Calu3 (cell line): ENCODE data around the gene ZNF90. TPM values are rescaled to one million over a fixed set of nuclear protein-coding genes. Genes with fewer than 3 reads are reported as not detected.
A peak's percentile ranks its signal among the peaks of the same experiment; 100 is the strongest.
"Not testable (repeated sequence)": the region's sequence is repeated elsewhere in the genome, so short reads cannot be mapped to it uniquely, and the experiment has no call there.

ENCODE experiments used
- BruUV-seq: library from RNA; stranded (reverse); fragments of 400-500 nt; replicated peaks from 2 replicates; lab custom pipeline; 2021; lab: Mats Ljungman, UMichigan
- CTCF ChIA-PET: fragments of 300-600 bp; sonication (Branson Sonifier 250); formaldehyde crosslinking; loops from one replicate; lab custom pipeline; 2022; ENCODE audit warnings: antibody characterized with exemption; lab: Charles Lee
- DNase-seq: peaks from one replicate; pipeline ENCODE4 v3.0.0; 2022
- H3K27ac Mint-ChIP-seq: one replicate; pipeline ENCODE4 v1.8.0; 2022; ENCODE audit warnings: mixed read lengths; ENCODE audit not compliant: unreplicated experiment
- H3K27me3 Mint-ChIP-seq: one replicate; pipeline ENCODE4 v1.8.0; 2022; ENCODE audit warnings: mixed read lengths; ENCODE audit not compliant: unreplicated experiment
- H3K36me3 Mint-ChIP-seq: one replicate; pipeline ENCODE4 v1.8.0; 2022; ENCODE audit warnings: mild to moderate bottlenecking, moderate library complexity, mixed read lengths; ENCODE audit not compliant: insufficient read depth, unreplicated experiment
- H3K4me1 Mint-ChIP-seq: one replicate; pipeline ENCODE4 v1.8.0; 2022; ENCODE audit warnings: mild to moderate bottlenecking, low read depth, mixed read lengths; ENCODE audit not compliant: unreplicated experiment
- H3K4me3 Mint-ChIP-seq: one replicate; pipeline ENCODE4 v1.8.0; 2022; ENCODE audit warnings: mild to moderate bottlenecking, low read depth, moderate library complexity, mixed read lengths; ENCODE audit not compliant: unreplicated experiment
- H3K9me3 Mint-ChIP-seq: one replicate; pipeline ENCODE4 v1.8.0; 2022; ENCODE audit warnings: low read depth, mixed read lengths; ENCODE audit not compliant: unreplicated experiment
- intact Hi-C: fragments of 100-400 bp; cut with micrococcal nuclease; formaldehyde crosslinking; loops from one replicate; pipeline ENCODE4 v1.10.0; 2022; ENCODE audit not compliant: unreplicated experiment
- total RNA-seq: library from RNA; stranded (reverse); gene quantifications from 2 replicates; pipeline ENCODE4 v1.2.3, GENCODE V29; 2022
- TF ChIP-seq, protein P1 (sequence below): fragments of 200-600 bp; IDR thresholded peaks from one replicate; pipeline ENCODE4 v1.8.0; 2022; ENCODE audit warnings: antibody characterized with exemption; ENCODE audit not compliant: unreplicated experiment

Gene ZNF90
- total RNA-seq, 1 experiment from 2014 or later, result 5.3 TPM

DNA sequence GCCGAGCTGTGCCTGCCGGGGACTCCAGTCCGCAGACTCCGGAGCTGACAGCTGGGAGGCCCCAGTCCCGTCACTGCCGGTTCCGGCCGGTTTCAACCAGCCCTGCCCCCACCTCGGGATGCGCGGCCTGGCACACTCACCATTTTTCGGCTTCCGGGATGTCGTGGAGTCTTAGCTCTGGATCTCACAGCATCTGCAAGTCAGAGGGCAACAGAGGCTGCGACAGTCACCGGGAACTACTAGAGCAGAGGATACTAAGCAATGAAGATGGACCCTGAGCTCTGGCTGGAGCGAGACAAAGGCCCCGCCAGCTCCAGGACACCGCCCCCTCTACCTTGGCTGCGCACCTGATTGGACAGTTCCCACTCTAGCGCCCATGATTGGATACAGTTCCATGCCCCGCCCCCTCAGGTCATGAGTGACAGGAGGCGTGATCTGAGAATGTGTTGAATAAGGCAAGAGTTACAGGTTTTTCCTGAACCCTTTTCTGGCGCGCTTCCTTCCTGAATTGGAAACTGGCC is 38.5 kb upstream of the ZNF90 start, which contains the start of gene ZNF682:
ZNF682 (minus strand) TSS at position 303 of the 521 bp plus-strand sequence; CDS start at position 143, 160 bp downstream.
- peak within 1 kb of the TSS; percentile 47 for H3K4me3 Mint-ChIP-seq
- intact Hi-C loops, result no loop called here
- no peaks in the 10 kb centered on the region for H3K27me3 Mint-ChIP-seq
- CTCF ChIA-PET, result no interaction called here
- no peaks in the 10 kb centered on the region for H3K4me1 Mint-ChIP-seq
- no peaks in the 10 kb centered on the region for H3K36me3 Mint-ChIP-seq
- H3K9me3 Mint-ChIP-seq, result peaks cover 2% of the 10 kb centered on the region
- TF ChIP-seq, protein P1, sequence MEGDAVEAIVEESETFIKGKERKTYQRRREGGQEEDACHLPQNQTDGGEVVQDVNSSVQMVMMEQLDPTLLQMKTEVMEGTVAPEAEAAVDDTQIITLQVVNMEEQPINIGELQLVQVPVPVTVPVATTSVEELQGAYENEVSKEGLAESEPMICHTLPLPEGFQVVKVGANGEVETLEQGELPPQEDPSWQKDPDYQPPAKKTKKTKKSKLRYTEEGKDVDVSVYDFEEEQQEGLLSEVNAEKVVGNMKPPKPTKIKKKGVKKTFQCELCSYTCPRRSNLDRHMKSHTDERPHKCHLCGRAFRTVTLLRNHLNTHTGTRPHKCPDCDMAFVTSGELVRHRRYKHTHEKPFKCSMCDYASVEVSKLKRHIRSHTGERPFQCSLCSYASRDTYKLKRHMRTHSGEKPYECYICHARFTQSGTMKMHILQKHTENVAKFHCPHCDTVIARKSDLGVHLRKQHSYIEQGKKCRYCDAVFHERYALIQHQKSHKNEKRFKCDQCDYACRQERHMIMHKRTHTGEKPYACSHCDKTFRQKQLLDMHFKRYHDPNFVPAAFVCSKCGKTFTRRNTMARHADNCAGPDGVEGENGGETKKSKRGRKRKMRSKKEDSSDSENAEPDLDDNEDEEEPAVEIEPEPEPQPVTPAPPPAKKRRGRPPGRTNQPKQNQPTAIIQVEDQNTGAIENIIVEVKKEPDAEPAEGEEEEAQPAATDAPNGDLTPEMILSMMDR, result no peak
- DNase-seq, result peak; percentile 75
- BruUV-seq, result no TSS peak
- H3K27ac Mint-ChIP-seq, result no peak within 1 kb of the TSS

DNA sequence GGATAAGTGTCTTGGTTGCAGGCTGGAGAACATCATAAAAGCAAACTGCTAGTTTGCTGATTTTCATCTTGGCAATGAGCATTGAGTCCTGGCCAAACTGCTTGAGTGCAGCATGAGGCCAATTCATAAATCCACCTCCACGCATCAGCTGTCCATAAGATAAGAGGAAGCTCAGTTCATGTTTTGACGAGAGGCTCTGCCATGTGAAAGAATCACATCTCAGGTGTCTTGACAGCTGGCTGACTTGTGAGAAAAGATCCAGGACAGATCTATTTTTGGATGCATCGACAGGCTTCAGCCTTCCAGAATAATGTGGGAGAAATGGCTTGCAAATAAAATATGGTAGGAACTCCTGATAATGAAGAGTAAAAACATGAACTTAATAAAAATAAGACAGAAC is 33.1 kb upstream of the ZNF90 start:
- Mint-ChIP-seq H3K9me3 (no peaks in the 10 kb centered on the region), H3K27me3 (no peaks in the 10 kb centered on the region), H3K36me3 (no peaks in the 10 kb centered on the region), H3K4me1 (no peaks in the 10 kb centered on the region), H3K4me3 (no peak overlapping the region), H3K27ac (no peak overlapping the region)
- DNase-seq, result no peak
- CTCF ChIA-PET, result no interaction called here
- TF ChIP-seq, protein P1, result no peak
- intact Hi-C loops, result no loop called here
- BruUV-seq, result no TSS peak

- CTCF ChIA-PET, intact Hi-C loops, DNase-seq, H3K27ac Mint-ChIP-seq, H3K4me3 Mint-ChIP-seq, H3K9me3 Mint-ChIP-seq, H3K27me3 Mint-ChIP-seq, H3K4me1 Mint-ChIP-seq, BruUV-seq, H3K36me3 Mint-ChIP-seq: not testable (repeated sequence)
Observed at GRCh38 chr19:20045742-20046141, 32.1 kb upstream of the ZNF90 start.

DNA sequence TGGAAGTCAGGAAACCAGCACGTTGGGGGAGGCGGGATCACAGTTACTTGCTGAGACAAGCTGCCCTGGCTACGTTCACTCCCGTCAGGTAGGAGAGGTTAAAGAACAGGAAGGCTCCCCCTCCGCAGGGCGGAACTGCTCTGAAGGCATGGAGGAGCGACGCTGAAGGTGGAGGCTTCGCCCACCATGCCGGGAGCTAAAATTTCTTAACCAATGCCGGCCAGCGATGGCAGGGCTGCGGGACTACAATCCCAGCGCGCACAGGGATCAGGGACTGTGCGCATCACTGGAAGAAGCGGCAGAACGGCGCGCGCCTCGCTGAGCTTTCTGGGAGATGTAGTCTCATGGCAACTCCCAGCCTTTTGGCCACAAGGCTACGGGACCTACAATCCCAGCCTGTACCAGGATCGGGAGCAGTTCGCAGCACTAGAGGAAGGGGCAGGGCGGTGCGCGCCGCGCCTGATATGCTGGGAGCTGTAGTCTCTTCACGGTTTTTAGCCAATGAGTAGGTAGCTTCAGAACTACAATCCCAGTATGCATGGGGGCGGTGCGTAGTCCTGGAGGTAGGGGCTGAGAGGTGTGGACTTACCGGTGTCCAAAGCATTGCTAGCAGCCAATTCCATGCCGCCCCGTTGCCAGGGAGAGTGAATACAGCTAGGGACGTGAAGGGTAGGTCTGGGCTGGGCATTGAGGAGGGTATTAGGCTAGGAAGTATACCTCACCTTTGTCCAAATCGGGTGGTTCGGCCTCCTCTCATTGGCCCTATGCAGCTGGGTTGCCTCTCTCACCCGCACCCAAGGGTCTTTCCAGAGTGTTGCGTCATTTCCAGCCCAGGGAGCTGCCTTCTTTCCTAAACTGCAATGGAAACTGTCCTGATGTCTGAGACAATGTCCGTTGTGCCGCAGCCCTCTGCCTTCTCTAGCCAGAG is 25.7 kb upstream of the ZNF90 start:
- Mint-ChIP-seq H3K27me3 (no peaks in the 10 kb centered on the region), H3K4me1 (no peaks in the 10 kb centered on the region), H3K9me3 (peaks cover 10% of the 10 kb centered on the region), H3K36me3 (peaks cover 13% of the 10 kb centered on the region), H3K4me3 (peak overlapping the region; percentile 58), H3K27ac (no peak overlapping the region)
- DNase-seq, result peak; percentile 71
- CTCF ChIA-PET, result no interaction called here
- BruUV-seq, result no TSS peak
- TF ChIP-seq, protein P1, result no peak
- intact Hi-C loops, result loop anchor here (1.0 kb wide), 1 partner anchor 25 kb away; the partner anchor contains the start of gene ZNF90

DNA sequence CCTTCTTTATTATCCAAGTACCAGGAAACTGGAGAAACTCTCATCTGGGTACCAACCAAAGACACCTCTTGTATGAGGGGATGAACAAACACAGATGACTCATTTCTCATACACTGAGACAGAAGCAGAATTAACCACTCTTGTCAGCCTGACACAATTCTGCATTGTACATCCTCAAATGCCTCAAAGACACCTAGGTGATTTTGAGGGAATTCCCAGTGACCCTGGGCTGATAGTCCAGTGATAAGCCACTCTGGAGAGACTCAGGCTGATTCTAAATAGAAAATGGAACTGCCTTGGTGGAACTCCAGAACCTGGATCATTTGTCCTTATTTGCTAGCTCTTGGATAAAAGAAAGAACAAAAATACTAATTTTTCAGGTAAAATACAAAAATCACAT is 19.1 kb upstream of the ZNF90 start:
- CTCF ChIA-PET, H3K9me3 Mint-ChIP-seq: not testable (repeated sequence)

More for the DNA sequence above, 19.1 kb upstream of the ZNF90 start:
- H3K27ac Mint-ChIP-seq, H3K4me3 Mint-ChIP-seq, H3K4me1 Mint-ChIP-seq, intact Hi-C loops, H3K27me3 Mint-ChIP-seq, H3K36me3 Mint-ChIP-seq, BruUV-seq, DNase-seq: not testable (repeated sequence)
